K562 (cell line): ENCODE data around the gene BSDC1. TPM values are rescaled to one million over a fixed set of nuclear protein-coding genes. Genes with fewer than 3 reads are reported as not detected.

Experiments used
- ATAC-seq: fragments of 200-7000 bp; cut with Tn5 transposase; 3 replicates; pipeline ENCODE4 v1.9.1; 2020; ENCODE audit warnings: moderate library complexity
- BruUV-seq: library from RNA; stranded (reverse); fragments of 400-500 nt; replicated peaks from 2 replicates; lab custom pipeline; 2021; lab: Mats Ljungman, UMichigan
- CTCF ChIA-PET: fragments of 300-600 bp; formaldehyde crosslinking; extraction: SDS; loops from one replicate; lab custom pipeline; 2021; ENCODE audit warnings: low intra/inter-chr PET ratio; lab: Yijun Ruan, JAX
- POLR2A ChIA-PET: fragments of 300-600, 350-650 bp; sonication (Branson Sonifier 250); formaldehyde crosslinking; extraction: SDS; loops from one replicate; lab custom pipeline; 2021; ENCODE audit warnings: antibody characterized with exemption, inconsistent platforms; lab: Yijun Ruan, JAX
- DNase-seq, 4 experiments: peaks; one replicate each; pipeline versions ENCODE4 v3.0.0 to v3.0.0-alpha.2; 2011 to 2018; ENCODE audit warnings: low spot score in 3 of 4, mixed read lengths in 3 of 4; ENCODE audit errors: extremely low read depth in 1 of 4
- FAIRE-seq: peaks from 2 replicates; lab custom pipeline; 2011; peaks lifted over from hg19 to GRCh38; lab: Jason Lieb, UNC
- H2AFZ ChIP-seq: 2 replicates; pipeline ENCODE4 v1.6.0; 2011; ENCODE audit warnings: low read depth, low read length, control low read depth, inconsistent platforms
- H3K27ac ChIP-seq: fragments of 200-600 bp; 3 replicates; pipeline ENCODE4 v1.8.0; 2011; ENCODE audit warnings: low read depth, mild to moderate bottlenecking, control low read depth, inconsistent platforms, low read length, moderate library complexity, mixed read lengths; ENCODE audit errors: extremely low read depth
- H3K27me3 ChIP-seq, 2 experiments: fragments of 300-600 bp in 1 of 2; 2 replicates in 1 of 2; 3 replicates in 1 of 2; pipeline versions ENCODE4 v1.6.0 to v1.8.0; 2011; ENCODE audit warnings: inconsistent platforms in 2 of 2, low read length in 2 of 2, mild to moderate bottlenecking in 1 of 2, mixed read lengths in 1 of 2, moderate library complexity in 1 of 2; ENCODE audit not compliant: control insufficient read depth in 2 of 2, insufficient read depth in 2 of 2
- H3K36me3 ChIP-seq: fragments of 300-600 bp; 3 replicates; pipeline ENCODE4 v1.8.0; 2011; ENCODE audit warnings: mild to moderate bottlenecking, low read length, inconsistent platforms; ENCODE audit not compliant: control insufficient read depth, insufficient read depth
- H3K4me1 ChIP-seq, 2 experiments: fragments of 200-600 bp in 1 of 2; replicated peaks in 1 of 2; 2 replicates in 1 of 2; 3 replicates in 1 of 2; pipeline versions ENCODE4 v1.5.1 to v1.8.0; 2011; ENCODE audit warnings: inconsistent platforms in 2 of 2, low read length in 2 of 2, mild to moderate bottlenecking in 1 of 2, mixed read lengths in 1 of 2, moderate library complexity in 1 of 2; ENCODE audit not compliant: control insufficient read depth in 2 of 2, insufficient read depth in 2 of 2
- H3K4me2 ChIP-seq: 2 replicates; pipeline ENCODE4 v1.6.1; 2011; ENCODE audit warnings: low read length, control low read depth, inconsistent platforms, mixed read lengths; ENCODE audit not compliant: insufficient read depth
- H3K4me3 ChIP-seq: fragments of 200-600 bp; sonication (generic), shearing (Covaris generic); 2 replicates; pipeline ENCODE4 v1.5.1; 2016; ENCODE audit warnings: control low read depth, inconsistent platforms
- H3K79me2 ChIP-seq: fragments of 200-600 bp; 3 replicates; pipeline ENCODE4 v1.8.0; 2011; ENCODE audit warnings: low read length, inconsistent platforms; ENCODE audit not compliant: control insufficient read depth, insufficient read depth
- H3K9ac ChIP-seq, 2 experiments: 2 replicates each; pipeline versions ENCODE4 v1.6.0 to v1.6.1; 2011; ENCODE audit warnings: low read depth in 2 of 2, low read length in 2 of 2, control low read depth in 1 of 2, inconsistent platforms in 1 of 2, mild to moderate bottlenecking in 1 of 2, mixed read lengths in 1 of 2; ENCODE audit not compliant: insufficient read depth in 1 of 2
- H3K9me1 ChIP-seq: one replicate; pipeline ENCODE4 v1.6.0; 2011; ENCODE audit warnings: inconsistent platforms, mild to moderate bottlenecking, low read length, moderate library complexity; ENCODE audit not compliant: control insufficient read depth, insufficient read depth
- H3K9me3 ChIP-seq: replicated peaks from 2 replicates; pipeline ENCODE4 v1.5.1; 2011; ENCODE audit warnings: low read depth, low read length, inconsistent platforms; ENCODE audit not compliant: control insufficient read depth, insufficient read depth
- H4K20me1 ChIP-seq: replicated peaks from 2 replicates; pipeline ENCODE4 v1.6.1; 2011; ENCODE audit warnings: low read length, inconsistent platforms, mixed read lengths; ENCODE audit not compliant: control insufficient read depth, insufficient read depth
- ATF6 ChIP-seq: sonication (generic); formaldehyde crosslinking; IDR thresholded peaks from 2 replicates; pipeline ENCODE4 v1.4.0; 2020; ENCODE audit warnings: mild to moderate bottlenecking, missing genetic modification reagents
- ID3 ChIP-seq, 2 experiments: fragments of 250-450 bp in 1 of 2; fragments of 450-650 bp in 1 of 2; sonication (Bioruptor Pico) in 1 of 2; IDR thresholded peaks; 2 replicates each; pipeline versions ENCODE4 v1.6.1 to v1.8.0; 2016 to 2021; ENCODE audit warnings: mild to moderate bottlenecking in 2 of 2, moderate library complexity in 2 of 2, missing compliant biosample characterization in 1 of 2, missing genetic modification characterization in 1 of 2
- MTA3 ChIP-seq: fragments of 450-650 bp; formaldehyde crosslinking; IDR thresholded peaks from 2 replicates; pipeline ENCODE4 v1.6.1; 2017; ENCODE audit warnings: mild to moderate bottlenecking, borderline replicate concordance
- NFATC3 ChIP-seq: fragments of 450-650 bp; IDR thresholded peaks from 2 replicates; pipeline ENCODE4 v1.6.1; 2017; ENCODE audit warnings: mild to moderate bottlenecking
- RBM34 ChIP-seq: fragments of 200-400 bp; formaldehyde crosslinking; IDR thresholded peaks from 2 replicates; pipeline ENCODE4 v1.6.1; 2018; ENCODE audit warnings: low read length, borderline replicate concordance; ENCODE audit not compliant: insufficient read depth
- SLC30A9 ChIP-seq: fragments of 250-450 bp; sonication (Bioruptor Pico); IDR thresholded peaks from 2 replicates; pipeline ENCODE4 v1.8.0; 2022; ENCODE audit warnings: mild to moderate bottlenecking, moderate library complexity
- ZFP36 ChIP-seq: fragments of 150-350 bp; IDR thresholded peaks from 2 replicates; pipeline ENCODE4 v1.6.1; 2018; ENCODE audit warnings: low read length, low read depth; ENCODE audit not compliant: partially characterized antibody
- ZNF212 ChIP-seq: fragments of 450-650 bp; formaldehyde crosslinking; IDR thresholded peaks from 2 replicates; pipeline ENCODE4 v1.4.0; 2020; ENCODE audit warnings: mild to moderate bottlenecking
- WGBS: fragments of 100-300 bp; shearing (Covaris generic); methylation state at CpG from one replicate; pipeline ENCODE4 v1.1.6; 2016; ENCODE audit warnings: low coverage, mixed read lengths; ENCODE audit not compliant: insufficient coverage; ENCODE audit errors: missing lambda C conversion rate; 5-methylcytosine and 5-hydroxymethylcytosine counted together
- in situ Hi-C: fragments of 300-500 bp; cut with MboI; formaldehyde crosslinking; loops from 4 replicates; pipeline ENCODE4 v1.15.0; 2018; ENCODE audit warnings: inconsistent platforms, mixed read lengths
- intact Hi-C: fragments of 100-400 bp; cut with micrococcal nuclease; formaldehyde crosslinking; loops from 2 replicates; pipeline ENCODE4 v1.14.2; 2022
- polyA plus RNA-seq, 8 experiments: library from polyadenylated mRNA; depleted of rRNA in 4 of 8; stranded (reverse) in 5 of 8; unstranded in 3 of 8; fragments of >200 nt; fragmentation: Nextera tagmentation in 2 of 8; fragmentation: Illumina TruSeq in 1 of 8; extraction: Ambion mirVana in 2 of 8; extraction: Trizol in 1 of 8; gene quantifications; 2 replicates each; pipeline versions ENCODE4 v1.2.1 to v1.2.3, GENCODE V29; 2011 to 2014; ENCODE audit warnings: inconsistent platforms in 1 of 8, missing spikeins in 1 of 8
- total RNA-seq, 7 experiments: library from RNA; depleted of rRNA in 6 of 7; stranded (reverse); fragments of >200 nt in 6 of 7; fragmentation: Illumina TruSeq in 2 of 7; extraction: Trizol in 2 of 7; gene quantifications; 2 replicates each; pipeline versions ENCODE4 v1.2.1 to v1.2.3, GENCODE V29; 2011 to 2021; ENCODE audit warnings: low replicate concordance in 1 of 7
- TF ChIP-seq, protein P1 (sequence below): fragments of 250-450 bp; sonication (Bioruptor Pico); IDR thresholded peaks from 2 replicates; pipeline ENCODE4 v1.8.0; 2021; ENCODE audit warnings: mild to moderate bottlenecking, moderate library complexity
- TF ChIP-seq, protein P2 (sequence below): fragments of 450-650 bp; IDR thresholded peaks from 2 replicates; pipeline ENCODE4 v1.7.1; 2018; ENCODE audit warnings: mild to moderate bottlenecking, low read depth; ENCODE audit not compliant: partially characterized antibody

The BSDC1 gene
- total and polyA plus RNA-seq, 9 of the 15 experiments (the other 6 are each of a cell fraction or from before 2014, with no cell fraction given) = 10.2 to 96.8 (median 73.1) TPM

DNA sequence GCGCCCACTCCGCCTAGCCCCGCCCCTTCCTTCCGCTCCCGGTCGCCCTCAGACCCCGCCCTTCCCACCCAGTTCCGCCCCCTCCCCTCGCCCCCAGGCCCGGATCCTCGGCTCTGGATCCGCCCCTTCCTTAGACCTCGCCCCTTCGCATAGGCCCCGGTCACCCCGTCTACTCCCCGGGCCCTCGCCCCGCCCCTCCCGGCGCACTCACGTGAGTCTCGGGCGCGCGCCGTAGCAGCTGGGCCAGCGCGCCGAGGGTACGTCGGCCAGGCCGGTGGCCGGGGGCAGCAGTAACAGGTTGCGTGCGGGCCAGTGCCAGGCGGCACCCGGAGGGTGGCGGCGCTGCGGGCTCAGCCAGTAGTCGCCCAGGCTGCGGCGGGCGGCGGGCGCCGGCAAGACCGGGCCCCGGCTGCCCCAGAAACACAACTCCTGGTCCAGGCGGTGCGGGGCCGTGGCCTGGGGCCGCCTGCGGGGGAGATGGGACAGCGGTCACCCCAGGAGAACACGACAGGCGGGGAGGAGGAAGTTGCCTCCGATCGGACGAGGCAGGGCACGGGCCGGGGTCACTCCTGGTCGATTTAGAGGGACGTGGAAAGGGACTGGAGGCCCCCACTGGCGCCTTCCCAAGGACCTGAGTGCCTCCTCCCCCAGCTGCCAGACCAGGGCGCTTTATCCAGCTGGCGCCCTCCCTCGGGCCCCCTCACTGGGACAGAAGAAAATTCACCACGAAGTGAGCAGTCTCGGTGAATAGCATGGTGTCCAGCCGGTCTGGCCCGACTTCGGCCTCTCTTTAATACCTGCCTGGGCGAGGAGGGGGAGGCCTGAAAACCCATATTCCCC, 42.6 kb downstream of the BSDC1 start:
- in situ Hi-C loops = no loop called here
- DNase-seq (peak; percentile 99 to 100 (median 100)), FAIRE-seq (no peak), ATAC-seq (peak; percentile 95)
- Histone ChIP-seq H3K79me2 (peaks cover 12% of the 10 kb centered on the region; the same call in 2 of the 3 replicates), H3K4me3 (peak overlapping the region; percentile 83), H3K9me3 (no peaks in the 10 kb centered on the region; the same call in 1 of the 2 replicates), H3K27me3 (no peaks in the 10 kb centered on the region), H3K4me2 (peak overlapping the region; percentile 91), H4K20me1 (0 out of 2 replicates have a peak, but pooled peaks cover 6% of the 10 kb centered on the region), H3K36me3 (peaks cover 7% of the 10 kb centered on the region; the same call in 1 of the 3 replicates), H3K27ac (peak overlapping the region; percentile 96), H2AFZ (peak overlapping the region; percentile 100), H3K9me1 (no peaks in the 10 kb centered on the region), H3K9ac (peak overlapping the region; percentile 90 to 93), H3K4me1 (peaks cover 29 to 44% of the 10 kb centered on the region in 2 experiments)
- TSS peak; percentile 53 for BruUV-seq
- intact Hi-C loops = loop anchor here (2.0 to 5.0 kb wide), 2 partner anchors 41 to 151 kb away; no protein-coding TSS in a partner anchor
- ChIA-PET POLR2A (interaction anchor here (0.5 to 3.8 kb wide), 13 partner anchors 9 to 498 kb away, joined by 3 to 30 read pairs (median 5); partner anchors contain the start of gene MARCKSL1), CTCF (no interaction called here)
- under 1% methylated on average over 55 of the region's 75 CpGs for WGBS
- peak; percentile 31; the same call in 1 of the 2 replicates for TF ChIP-seq ATF6
- TF ChIP-seq ID3 (CRISPR knock-in tag; IDR thresholded peaks at IDR 0.05) = no peak
- peak; percentile 87 for TF ChIP-seq ID3 (tag; IDR thresholded peaks at IDR 0.05)
- TF ChIP-seq, protein P1, sequence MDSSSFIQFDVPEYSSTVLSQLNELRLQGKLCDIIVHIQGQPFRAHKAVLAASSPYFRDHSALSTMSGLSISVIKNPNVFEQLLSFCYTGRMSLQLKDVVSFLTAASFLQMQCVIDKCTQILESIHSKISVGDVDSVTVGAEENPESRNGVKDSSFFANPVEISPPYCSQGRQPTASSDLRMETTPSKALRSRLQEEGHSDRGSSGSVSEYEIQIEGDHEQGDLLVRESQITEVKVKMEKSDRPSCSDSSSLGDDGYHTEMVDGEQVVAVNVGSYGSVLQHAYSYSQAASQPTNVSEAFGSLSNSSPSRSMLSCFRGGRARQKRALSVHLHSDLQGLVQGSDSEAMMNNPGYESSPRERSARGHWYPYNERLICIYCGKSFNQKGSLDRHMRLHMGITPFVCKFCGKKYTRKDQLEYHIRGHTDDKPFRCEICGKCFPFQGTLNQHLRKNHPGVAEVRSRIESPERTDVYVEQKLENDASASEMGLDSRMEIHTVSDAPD (CRISPR knock-in tag) = no peak
- no peak for TF ChIP-seq NFATC3
- no peak for TF ChIP-seq ZNF212 (CRISPR knock-in tag)
- no peak for TF ChIP-seq SLC30A9 (CRISPR knock-in tag)
- TF ChIP-seq ZFP36 = no peak
- peak; percentile 77; the same call in 1 of the 2 replicates for TF ChIP-seq MTA3
- no peak for TF ChIP-seq RBM34
- TF ChIP-seq, protein P2, sequence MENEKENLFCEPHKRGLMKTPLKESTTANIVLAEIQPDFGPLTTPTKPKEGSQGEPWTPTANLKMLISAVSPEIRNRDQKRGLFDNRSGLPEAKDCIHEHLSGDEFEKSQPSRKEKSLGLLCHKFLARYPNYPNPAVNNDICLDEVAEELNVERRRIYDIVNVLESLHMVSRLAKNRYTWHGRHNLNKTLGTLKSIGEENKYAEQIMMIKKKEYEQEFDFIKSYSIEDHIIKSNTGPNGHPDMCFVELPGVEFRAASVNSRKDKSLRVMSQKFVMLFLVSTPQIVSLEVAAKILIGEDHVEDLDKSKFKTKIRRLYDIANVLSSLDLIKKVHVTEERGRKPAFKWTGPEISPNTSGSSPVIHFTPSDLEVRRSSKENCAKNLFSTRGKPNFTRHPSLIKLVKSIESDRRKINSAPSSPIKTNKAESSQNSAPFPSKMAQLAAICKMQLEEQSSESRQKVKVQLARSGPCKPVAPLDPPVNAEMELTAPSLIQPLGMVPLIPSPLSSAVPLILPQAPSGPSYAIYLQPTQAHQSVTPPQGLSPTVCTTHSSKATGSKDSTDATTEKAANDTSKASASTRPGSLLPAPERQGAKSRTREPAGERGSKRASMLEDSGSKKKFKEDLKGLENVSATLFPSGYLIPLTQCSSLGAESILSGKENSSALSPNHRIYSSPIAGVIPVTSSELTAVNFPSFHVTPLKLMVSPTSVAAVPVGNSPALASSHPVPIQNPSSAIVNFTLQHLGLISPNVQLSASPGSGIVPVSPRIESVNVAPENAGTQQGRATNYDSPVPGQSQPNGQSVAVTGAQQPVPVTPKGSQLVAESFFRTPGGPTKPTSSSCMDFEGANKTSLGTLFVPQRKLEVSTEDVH = no peak
